ENCODE measurements around the gene MAGEA9B. TPM values are rescaled to one million over a fixed set of nuclear protein-coding genes. Genes with fewer than 3 reads are reported as not detected.
"Not testable (repeated sequence)": the region's sequence is repeated elsewhere in the genome, so short reads cannot be mapped to it uniquely, and the experiment has no call there.

MAGEA9B gene
- total RNA-seq, 1 experiment from 2014 or later, result not detected

- no CpG with 5 or more reads among the region's 1 CpG for WGBS (ENCODE audit: extremely low coverage, insufficient read length, low lambda C conversion rate)
- DNase-seq; H4K8ac ChIP-seq (replicated peaks; ENCODE audit: insufficient read length, low read depth, low read length); H3K4ac ChIP-seq (ENCODE audit: low read depth, low read length); H2AFZ ChIP-seq (ENCODE audit: low read length); H2AK5ac ChIP-seq (ENCODE audit: insufficient read length, low read length); H3K79me1 ChIP-seq (ENCODE audit: insufficient read depth, low read depth, low read length, poor library complexity, severe bottlenecking); H3K27me3 Mint-ChIP-seq (ENCODE audit: low read depth); H3K4me2 ChIP-seq (ENCODE audit: insufficient read depth, insufficient read length, low read length); H2BK5ac ChIP-seq (ENCODE audit: insufficient read length, low read length); H3K27ac Mint-ChIP-seq; H3K4me1 Mint-ChIP-seq; H4K91ac ChIP-seq (ENCODE audit: insufficient read length, low read depth, low read length); H2BK20ac ChIP-seq (ENCODE audit: low read depth, low read length, poor library complexity, severe bottlenecking); H3K23ac ChIP-seq (ENCODE audit: insufficient read length, low read depth, low read length); H3K4me3 Mint-ChIP-seq; H3K23me2 ChIP-seq (ENCODE audit: insufficient read length, low read depth, low read length, poor library complexity, severe bottlenecking); H2BK12ac ChIP-seq (ENCODE audit: insufficient read length, low read depth, low read length); H2BK120ac ChIP-seq (ENCODE audit: low read depth, low read length, poor library complexity, severe bottlenecking); H3K79me2 ChIP-seq (ENCODE audit: insufficient read depth, low read length); H3K4me1 ChIP-seq (ENCODE audit: insufficient read depth, low read length); H3K36me3 Mint-ChIP-seq (ENCODE audit: insufficient read depth in 1 of 3, low read depth in 3 of 3); H3K9ac ChIP-seq (ENCODE audit: extremely low read depth, insufficient read length, low read length); H3K27me3 ChIP-seq (ENCODE audit: insufficient read depth, low read length); H3K56ac ChIP-seq (ENCODE audit: insufficient read length, low read depth, low read length); H4K20me1 ChIP-seq (ENCODE audit: control insufficient read depth, insufficient read depth, insufficient read length); H3T11ph ChIP-seq (ENCODE audit: low read length); H3K18ac ChIP-seq (ENCODE audit: insufficient read length, low read depth, low read length); H2BK15ac ChIP-seq (ENCODE audit: low read depth, low read length); H3K14ac ChIP-seq (ENCODE audit: insufficient read depth, low read length); H4K5ac ChIP-seq (ENCODE audit: insufficient read length, low read depth, low read length); H3K27ac ChIP-seq (ENCODE audit: insufficient read length, low read depth, low read length): not testable (repeated sequence)
- H3K9me3 ChIP-seq (ENCODE audit: control insufficient read depth, low read depth, low read length), result peaks cover 16% of the 10 kb centered on the region
- H3K9me3 Mint-ChIP-seq, result peaks cover 43 to 48% of the 10 kb centered on the region in 2 experiments
Measured at GRCh38 chrX:149619662-149620061, 32.4 kb upstream of the MAGEA9B start.
